Measurements from ENCODE around the gene NFASC.

- TF ChIP-seq EP300 (IDR thresholded peaks at IDR 0.05) (no peak), CTCF (IDR thresholded peaks at IDR 0.05) (no peak), POLR2AphosphoS5 (IDR thresholded peaks at IDR 0.05) (no peak), POLR2A (IDR thresholded peaks at IDR 0.05) (no peak)
These were observed 187.3 kb downstream of the NFASC start for GRCh38 chr1:205057808-205058575.

Measured in suprapubic skin (tissue), 4 donors.